Calu3 (cell line): Measurements from ENCODE around the gene CEP68. TPM values are rescaled to one million over a fixed set of nuclear protein-coding genes. Genes with fewer than 3 reads are reported as not detected.

Source experiments
- BruUV-seq: library from RNA; stranded (reverse); fragments of 400-500 nt; replicated peaks from 2 replicates; lab custom pipeline; 2021; lab: Mats Ljungman, UMichigan
- CTCF ChIA-PET: fragments of 300-600 bp; sonication (Branson Sonifier 250); formaldehyde crosslinking; loops from one replicate; lab custom pipeline; 2022; ENCODE audit warnings: antibody characterized with exemption; lab: Charles Lee
- DNase-seq: peaks from one replicate; pipeline ENCODE4 v3.0.0; 2022
- H3K27ac Mint-ChIP-seq: one replicate; pipeline ENCODE4 v1.8.0; 2022; ENCODE audit warnings: mixed read lengths; ENCODE audit not compliant: unreplicated experiment
- H3K27me3 Mint-ChIP-seq: one replicate; pipeline ENCODE4 v1.8.0; 2022; ENCODE audit warnings: mixed read lengths; ENCODE audit not compliant: unreplicated experiment
- H3K36me3 Mint-ChIP-seq: one replicate; pipeline ENCODE4 v1.8.0; 2022; ENCODE audit warnings: mild to moderate bottlenecking, moderate library complexity, mixed read lengths; ENCODE audit not compliant: insufficient read depth, unreplicated experiment
- H3K4me1 Mint-ChIP-seq: one replicate; pipeline ENCODE4 v1.8.0; 2022; ENCODE audit warnings: mild to moderate bottlenecking, low read depth, mixed read lengths; ENCODE audit not compliant: unreplicated experiment
- H3K4me3 Mint-ChIP-seq: one replicate; pipeline ENCODE4 v1.8.0; 2022; ENCODE audit warnings: mild to moderate bottlenecking, low read depth, moderate library complexity, mixed read lengths; ENCODE audit not compliant: unreplicated experiment
- H3K9me3 Mint-ChIP-seq: one replicate; pipeline ENCODE4 v1.8.0; 2022; ENCODE audit warnings: low read depth, mixed read lengths; ENCODE audit not compliant: unreplicated experiment
- CTCF ChIP-seq: fragments of 200-600 bp; IDR thresholded peaks from one replicate; pipeline ENCODE4 v1.8.0; 2022; ENCODE audit warnings: antibody characterized with exemption; ENCODE audit not compliant: unreplicated experiment
- intact Hi-C: fragments of 100-400 bp; cut with micrococcal nuclease; formaldehyde crosslinking; loops from one replicate; pipeline ENCODE4 v1.10.0; 2022; ENCODE audit not compliant: unreplicated experiment
- total RNA-seq: library from RNA; stranded (reverse); gene quantifications from 2 replicates; pipeline ENCODE4 v1.2.3, GENCODE V29; 2022

CEP68 gene
- total RNA-seq, 1 experiment from 2014 or later = 9.6 TPM

GRCh38 chr2:65050931-65051330, 5.3 kb upstream of the CEP68 start:
- Mint-ChIP-seq H3K4me1 (no peaks in the 10 kb centered on the region), H3K9me3 (no peaks in the 10 kb centered on the region), H3K27ac (no peak overlapping the region), H3K27me3 (no peaks in the 10 kb centered on the region), H3K36me3 (peaks cover 8% of the 10 kb centered on the region), H3K4me3 (no peak overlapping the region)
- no TSS peak for BruUV-seq
- DNase-seq = no peak
- CTCF ChIA-PET = no interaction called here
- intact Hi-C loops = no loop called here
- TF ChIP-seq CTCF = no peak

GRCh38 chr2:65053199-65053598, 3.0 kb upstream of the CEP68 start:
- Mint-ChIP-seq H3K27me3 (no peaks in the 10 kb centered on the region), H3K27ac (no peak overlapping the region), H3K9me3 (no peaks in the 10 kb centered on the region), H3K4me1 (peaks cover 13% of the 10 kb centered on the region), H3K4me3 (no peak overlapping the region), H3K36me3 (peaks cover 25% of the 10 kb centered on the region)
- intact Hi-C loops = no loop called here
- no peak for DNase-seq
- CTCF ChIA-PET = no interaction called here
- TF ChIP-seq CTCF = no peak
- BruUV-seq = no TSS peak

- DNase-seq = no peak
- peaks cover 25% of the 10 kb centered on the region for H3K36me3 Mint-ChIP-seq
- BruUV-seq = no TSS peak
- H3K4me3 Mint-ChIP-seq = peak overlapping the region; percentile 98
- no peaks in the 10 kb centered on the region for H3K27me3 Mint-ChIP-seq
- intact Hi-C loops = no loop called here
- H3K27ac Mint-ChIP-seq = no peak overlapping the region
- no peaks in the 10 kb centered on the region for H3K9me3 Mint-ChIP-seq
- CTCF ChIA-PET = interaction anchor here (0.6 to 1.9 kb wide), 5 partner anchors 8 to 142 kb away, joined by 3 to 7 read pairs (median 5); partner anchors contain the start of gene RAB1A
- TF ChIP-seq CTCF = no peak
- H3K4me1 Mint-ChIP-seq = peaks cover 13% of the 10 kb centered on the region
Observed at GRCh38 chr2:65054749-65055421, 1.3 kb upstream of the CEP68 start.

DNA sequence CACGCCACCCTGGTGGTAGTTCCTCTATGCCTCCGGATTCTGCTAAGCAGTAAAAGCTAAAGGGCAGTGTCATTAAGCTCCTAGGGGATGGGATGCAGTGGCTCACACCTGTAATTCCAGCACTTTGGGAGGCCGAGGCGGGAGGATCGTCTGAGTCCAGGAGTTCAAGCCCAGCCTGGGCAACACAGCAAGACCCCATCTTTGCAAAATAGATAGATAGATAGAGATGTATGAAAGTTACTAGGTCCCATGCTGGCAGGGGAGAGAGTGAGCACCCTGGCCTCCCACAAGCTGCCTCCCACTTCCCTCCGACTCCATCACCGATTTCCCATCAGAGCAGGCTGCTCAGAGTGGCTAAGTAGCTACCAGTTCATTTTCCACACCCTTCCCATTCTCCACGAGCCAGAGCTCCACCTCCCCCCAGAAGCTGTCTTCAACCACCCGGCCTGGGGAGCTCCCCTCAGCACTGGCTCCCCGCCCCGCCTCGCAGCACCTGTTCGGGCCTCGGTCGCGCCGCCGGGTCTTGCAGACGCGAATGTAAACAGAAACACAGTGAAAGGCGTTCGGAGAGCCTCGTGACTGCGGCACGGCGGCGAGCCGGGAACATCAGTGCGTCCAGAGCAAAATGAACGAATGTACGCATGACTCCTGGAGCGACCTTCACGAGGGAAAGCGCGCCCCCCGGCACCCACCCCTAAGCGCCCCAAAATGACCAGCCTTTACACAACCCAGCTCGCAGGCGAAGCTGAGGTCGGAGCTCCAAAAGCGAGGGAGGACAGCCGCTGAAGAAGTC, 598 bp upstream of the CEP68 start:
- intact Hi-C loops = no loop called here
- no peak for TF ChIP-seq CTCF
- CTCF ChIA-PET = interaction anchor here (0.6 to 1.9 kb wide), 6 partner anchors 9 to 143 kb away, joined by 3 to 7 read pairs (median 4); partner anchors contain the start of gene RAB1A
- Mint-ChIP-seq H3K36me3 (peaks cover 25% of the 10 kb centered on the region), H3K9me3 (no peaks in the 10 kb centered on the region), H3K27me3 (no peaks in the 10 kb centered on the region), H3K4me3 (peak overlapping the region; percentile 98), H3K27ac (peak overlapping the region; percentile 64), H3K4me1 (peaks cover 13% of the 10 kb centered on the region)
- peak; percentile 38 for DNase-seq
- BruUV-seq = no TSS peak
